ENCODE results near the gene PELI2. TPM values are rescaled to one million over a fixed set of nuclear protein-coding genes. Genes with fewer than 3 reads are reported as not detected.

PELI2 gene
- total and polyA plus RNA-seq, 8 donors: 10.3 to 15.0 (median 11.6) TPM

- H3K27ac ChIP-seq: peak overlapping the region in 1 of 2 donors; percentile 23
- intact Hi-C loops (cut with DNase I): no loop called here
- no peak for DNase-seq
These were observed 224.3 kb downstream of the PELI2 start for GRCh38 chr14:56342494-56342942.

GRCh38 chr14:56349960-56350359 lies 231.7 kb downstream of the PELI2 start:
- no peaks in the 10 kb centered on the region for H3K9me3 ChIP-seq
- no peak overlapping the region for H3K27ac ChIP-seq
- no peak for DNase-seq
- no peak for TF ChIP-seq CTCF (IDR thresholded peaks at IDR 0.05)
- H3K27me3 ChIP-seq: no peaks in the 10 kb centered on the region
- H3K4me1 ChIP-seq: no peaks in the 10 kb centered on the region
- no peak for ATAC-seq
- intact Hi-C loops (cut with DNase I): no loop called here
- H3K4me3 ChIP-seq: no peak overlapping the region
- no peaks in the 10 kb centered on the region for H3K36me3 ChIP-seq

More at GRCh38 chr14:56342494-56342942, 224.3 kb downstream of the PELI2 start:
- Histone ChIP-seq H3K36me3 (no peaks in the 10 kb centered on the region), H3K27me3 (no peaks in the 10 kb centered on the region), H3K4me3 (no peak overlapping the region), H3K9me3 (no peaks in the 10 kb centered on the region), H3K4me1 (peaks cover 0 to 30% of the 10 kb centered on the region in 2 donors)
- no peak for TF ChIP-seq CTCF (IDR thresholded peaks at IDR 0.05)
- peak; percentile 13 for ATAC-seq
